ENCODE data around the gene GRM7.

Gene GRM7

DNA sequence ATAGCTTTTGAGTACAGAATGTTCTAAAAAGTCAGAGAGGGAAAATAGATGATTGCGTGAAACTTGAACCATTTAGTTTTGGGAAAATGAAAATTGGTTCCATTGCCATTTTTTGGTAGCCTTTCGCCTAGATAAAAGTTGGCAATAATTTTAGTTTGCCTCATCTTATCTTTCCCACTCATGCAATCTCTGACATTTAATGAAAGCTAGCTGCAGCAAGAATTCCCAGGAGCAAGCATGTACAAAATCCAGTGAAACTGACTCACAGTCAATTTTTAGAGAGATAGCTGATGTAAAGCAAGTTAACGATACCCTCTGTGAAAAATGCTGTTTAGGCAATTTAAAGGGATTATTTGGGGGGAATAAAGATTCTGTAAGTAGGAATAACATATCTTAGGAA lies 797.4 kb downstream of the GRM7 start:
- Histone ChIP-seq H3K27ac (ENCODE audit: low read length) (no peak overlapping the region), H3K27me3 (ENCODE audit: control insufficient read depth in 1 of 2, insufficient read depth in 2 of 2, low read length in 2 of 2) (no peaks in the 10 kb centered on the region), H3K4me3 (ENCODE audit: low read length in 2 of 2) (no peak overlapping the region), H3K9ac (ENCODE audit: low read length in 2 of 2) (no peak overlapping the region), H3K4me1 (ENCODE audit: control insufficient read depth, insufficient read depth, low read length) (no peaks in the 10 kb centered on the region), H3K36me3 (ENCODE audit: control insufficient read depth in 2 of 2, insufficient read depth in 2 of 2, low read length in 2 of 2) (no peaks in the 10 kb centered on the region), H3K9me3 (ENCODE audit: control insufficient read depth in 2 of 2, low read length in 2 of 2) (no peaks in the 10 kb centered on the region)

GRCh38 chr3:7659079-7659478 lies 798.2 kb downstream of the GRM7 start:
- no peak overlapping the region for H3K9ac ChIP-seq (ENCODE audit: low read length in 2 of 2)
- H3K27ac ChIP-seq (ENCODE audit: low read length), result no peak overlapping the region
- no peaks in the 10 kb centered on the region for H3K9me3 ChIP-seq (ENCODE audit: control insufficient read depth in 2 of 2, low read length in 2 of 2)
- no peaks in the 10 kb centered on the region for H3K4me1 ChIP-seq (ENCODE audit: control insufficient read depth, insufficient read depth, low read length)
- no peak overlapping the region for H3K4me3 ChIP-seq (ENCODE audit: low read length in 2 of 2)
- no peaks in the 10 kb centered on the region for H3K27me3 ChIP-seq (ENCODE audit: control insufficient read depth in 1 of 2, insufficient read depth in 2 of 2, low read length in 2 of 2)
- no peaks in the 10 kb centered on the region for H3K36me3 ChIP-seq (ENCODE audit: control insufficient read depth in 2 of 2, insufficient read depth in 2 of 2, low read length in 2 of 2)

GRCh38 chr3:7663771-7664170 lies 802.9 kb downstream of the GRM7 start:
- Histone ChIP-seq H3K36me3 (ENCODE audit: control insufficient read depth in 2 of 2, insufficient read depth in 2 of 2, low read length in 2 of 2) (no peaks in the 10 kb centered on the region), H3K9ac (ENCODE audit: low read length in 2 of 2) (no peak overlapping the region), H3K27ac (ENCODE audit: low read length) (no peak overlapping the region), H3K9me3 (ENCODE audit: control insufficient read depth in 2 of 2, low read length in 2 of 2) (no peaks in the 10 kb centered on the region), H3K4me3 (ENCODE audit: low read length in 2 of 2) (no peak overlapping the region), H3K4me1 (ENCODE audit: control insufficient read depth, insufficient read depth, low read length) (no peaks in the 10 kb centered on the region), H3K27me3 (ENCODE audit: control insufficient read depth in 1 of 2, insufficient read depth in 2 of 2, low read length in 2 of 2) (no peaks in the 10 kb centered on the region)

GRCh38 chr3:7667774-7668173 lies 806.9 kb downstream of the GRM7 start:
- no peaks in the 10 kb centered on the region for H3K9me3 ChIP-seq (ENCODE audit: control insufficient read depth in 2 of 2, low read length in 2 of 2)

GRCh38 chr3:7669641-7670040 lies 808.7 kb downstream of the GRM7 start:
- Histone ChIP-seq H3K4me3 (ENCODE audit: low read length in 2 of 2) (no peak overlapping the region), H3K36me3 (ENCODE audit: control insufficient read depth in 2 of 2, insufficient read depth in 2 of 2, low read length in 2 of 2) (no peaks in the 10 kb centered on the region), H3K9me3 (ENCODE audit: control insufficient read depth in 2 of 2, low read length in 2 of 2) (no peaks in the 10 kb centered on the region), H3K4me1 (ENCODE audit: control insufficient read depth, insufficient read depth, low read length) (no peaks in the 10 kb centered on the region), H3K27me3 (ENCODE audit: control insufficient read depth in 1 of 2, insufficient read depth in 2 of 2, low read length in 2 of 2) (no peaks in the 10 kb centered on the region), H3K9ac (ENCODE audit: low read length in 2 of 2) (no peak overlapping the region), H3K27ac (ENCODE audit: low read length) (no peak overlapping the region)

More at GRCh38 chr3:7667774-7668173, 806.9 kb downstream of the GRM7 start:
- Histone ChIP-seq H3K4me1 (ENCODE audit: control insufficient read depth, insufficient read depth, low read length) (no peaks in the 10 kb centered on the region), H3K36me3 (ENCODE audit: control insufficient read depth in 2 of 2, insufficient read depth in 2 of 2, low read length in 2 of 2) (no peaks in the 10 kb centered on the region), H3K4me3 (ENCODE audit: low read length in 2 of 2) (no peak overlapping the region), H3K9ac (ENCODE audit: low read length in 2 of 2) (no peak overlapping the region), H3K27me3 (ENCODE audit: control insufficient read depth in 1 of 2, insufficient read depth in 2 of 2, low read length in 2 of 2) (no peaks in the 10 kb centered on the region), H3K27ac (ENCODE audit: low read length) (no peak overlapping the region)

DNA sequence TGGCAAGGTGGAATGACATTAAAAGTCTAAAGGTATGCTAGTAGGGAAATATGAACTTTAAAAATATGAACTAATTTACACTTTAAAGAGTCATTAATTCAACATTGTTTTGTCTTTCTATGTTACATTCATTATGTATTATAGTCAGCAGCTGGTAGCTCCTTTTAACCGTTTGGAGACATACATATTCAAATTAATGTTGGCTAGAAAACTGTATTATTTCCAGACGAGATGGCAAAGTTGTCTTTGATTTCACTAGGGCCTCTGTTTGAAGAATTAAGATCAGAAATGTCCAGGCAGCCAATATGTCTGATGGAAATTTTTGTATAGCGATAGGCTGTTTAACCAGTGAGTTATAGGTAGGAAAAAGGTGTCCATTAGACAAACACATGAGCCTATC lies 817.6 kb downstream of the GRM7 start:
- no peaks in the 10 kb centered on the region for H3K36me3 ChIP-seq (ENCODE audit: control insufficient read depth in 2 of 2, insufficient read depth in 2 of 2, low read length in 2 of 2)
- no peak overlapping the region for H3K9ac ChIP-seq (ENCODE audit: low read length in 2 of 2)
- H3K9me3 ChIP-seq (ENCODE audit: control insufficient read depth in 2 of 2, low read length in 2 of 2), result no peaks in the 10 kb centered on the region
- no peaks in the 10 kb centered on the region for H3K4me1 ChIP-seq (ENCODE audit: control insufficient read depth, insufficient read depth, low read length)
- no peak overlapping the region for H3K27ac ChIP-seq (ENCODE audit: low read length)
- no peaks in the 10 kb centered on the region for H3K27me3 ChIP-seq (ENCODE audit: control insufficient read depth in 1 of 2, insufficient read depth in 2 of 2, low read length in 2 of 2)
- no peak overlapping the region for H3K4me3 ChIP-seq (ENCODE audit: low read length in 2 of 2)

GRCh38 chr3:7682822-7683229 lies 821.9 kb downstream of the GRM7 start:
- no peak overlapping the region for H3K9ac ChIP-seq (ENCODE audit: low read length in 2 of 2)
- H3K27ac ChIP-seq (ENCODE audit: low read length), result no peak overlapping the region
- no peaks in the 10 kb centered on the region for H3K27me3 ChIP-seq (ENCODE audit: control insufficient read depth in 1 of 2, insufficient read depth in 2 of 2, low read length in 2 of 2)
- no peaks in the 10 kb centered on the region for H3K4me1 ChIP-seq (ENCODE audit: control insufficient read depth, insufficient read depth, low read length)
- no peak overlapping the region for H3K4me3 ChIP-seq (ENCODE audit: low read length in 2 of 2)
- H3K36me3 ChIP-seq (ENCODE audit: control insufficient read depth in 2 of 2, insufficient read depth in 2 of 2, low read length in 2 of 2), result no peaks in the 10 kb centered on the region
- no peaks in the 10 kb centered on the region for H3K9me3 ChIP-seq (ENCODE audit: control insufficient read depth in 2 of 2, low read length in 2 of 2)

DNA sequence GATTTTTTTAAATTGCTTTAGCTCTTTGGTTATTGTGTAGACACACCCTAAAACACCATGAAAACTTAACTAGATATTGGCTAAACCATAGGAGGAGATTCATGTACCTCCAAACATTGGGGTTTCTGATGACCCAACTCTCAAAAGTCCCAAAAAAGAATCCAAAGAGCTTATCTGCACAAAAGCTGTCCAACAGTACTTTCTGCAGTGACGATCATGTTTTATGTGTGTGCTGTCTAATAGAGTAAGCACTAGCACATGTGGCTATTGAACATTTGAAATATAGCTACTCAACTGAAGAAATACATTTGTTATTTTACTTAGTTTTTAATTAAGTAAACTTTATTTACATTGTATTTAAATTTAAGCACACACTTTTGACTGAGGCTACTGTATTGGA lies 822.5 kb downstream of the GRM7 start:
- no peak overlapping the region for H3K27ac ChIP-seq (ENCODE audit: low read length)
- H3K4me3 ChIP-seq (ENCODE audit: low read length in 2 of 2), result no peak overlapping the region
- no peaks in the 10 kb centered on the region for H3K4me1 ChIP-seq (ENCODE audit: control insufficient read depth, insufficient read depth, low read length)
- no peak overlapping the region for H3K9ac ChIP-seq (ENCODE audit: low read length in 2 of 2)
- H3K36me3 ChIP-seq (ENCODE audit: control insufficient read depth in 2 of 2, insufficient read depth in 2 of 2, low read length in 2 of 2), result no peaks in the 10 kb centered on the region
- H3K27me3 ChIP-seq (ENCODE audit: control insufficient read depth in 1 of 2, insufficient read depth in 2 of 2, low read length in 2 of 2), result no peaks in the 10 kb centered on the region
- no peaks in the 10 kb centered on the region for H3K9me3 ChIP-seq (ENCODE audit: control insufficient read depth in 2 of 2, low read length in 2 of 2)

DNA sequence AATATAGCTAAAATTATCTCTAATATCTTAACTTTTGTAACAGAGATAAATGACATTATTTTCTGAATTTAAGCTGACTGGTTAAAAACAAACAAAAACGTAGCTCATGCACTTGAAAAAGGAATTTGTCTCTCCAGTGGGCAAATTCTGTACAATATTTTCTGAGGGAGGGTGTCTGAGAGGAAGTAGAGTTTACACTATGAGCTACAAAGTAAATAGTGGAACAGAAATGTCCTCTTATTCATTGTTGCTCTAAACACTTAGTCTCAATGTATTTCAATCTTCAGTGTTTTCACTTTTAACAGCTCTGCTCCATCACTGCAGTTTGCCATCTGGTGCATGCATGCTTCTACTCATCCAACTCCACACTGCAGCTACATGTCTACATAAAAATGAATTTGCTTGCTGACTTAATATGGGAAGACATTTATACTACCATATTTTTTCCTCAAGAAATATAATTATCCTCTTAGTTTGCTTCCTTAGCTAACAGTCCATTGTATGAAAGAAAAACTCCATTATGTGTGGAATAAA lies 823.3 kb downstream of the GRM7 start:
- no peak overlapping the region for H3K4me3 ChIP-seq (ENCODE audit: low read length in 2 of 2)
- no peaks in the 10 kb centered on the region for H3K27me3 ChIP-seq (ENCODE audit: control insufficient read depth in 1 of 2, insufficient read depth in 2 of 2, low read length in 2 of 2)
- no peaks in the 10 kb centered on the region for H3K9me3 ChIP-seq (ENCODE audit: control insufficient read depth in 2 of 2, low read length in 2 of 2)
- H3K27ac ChIP-seq (ENCODE audit: low read length), result no peak overlapping the region
- no peak overlapping the region for H3K9ac ChIP-seq (ENCODE audit: low read length in 2 of 2)
- no peaks in the 10 kb centered on the region for H3K36me3 ChIP-seq (ENCODE audit: control insufficient read depth in 2 of 2, insufficient read depth in 2 of 2, low read length in 2 of 2)
- no peaks in the 10 kb centered on the region for H3K4me1 ChIP-seq (ENCODE audit: control insufficient read depth, insufficient read depth, low read length)

DNA sequence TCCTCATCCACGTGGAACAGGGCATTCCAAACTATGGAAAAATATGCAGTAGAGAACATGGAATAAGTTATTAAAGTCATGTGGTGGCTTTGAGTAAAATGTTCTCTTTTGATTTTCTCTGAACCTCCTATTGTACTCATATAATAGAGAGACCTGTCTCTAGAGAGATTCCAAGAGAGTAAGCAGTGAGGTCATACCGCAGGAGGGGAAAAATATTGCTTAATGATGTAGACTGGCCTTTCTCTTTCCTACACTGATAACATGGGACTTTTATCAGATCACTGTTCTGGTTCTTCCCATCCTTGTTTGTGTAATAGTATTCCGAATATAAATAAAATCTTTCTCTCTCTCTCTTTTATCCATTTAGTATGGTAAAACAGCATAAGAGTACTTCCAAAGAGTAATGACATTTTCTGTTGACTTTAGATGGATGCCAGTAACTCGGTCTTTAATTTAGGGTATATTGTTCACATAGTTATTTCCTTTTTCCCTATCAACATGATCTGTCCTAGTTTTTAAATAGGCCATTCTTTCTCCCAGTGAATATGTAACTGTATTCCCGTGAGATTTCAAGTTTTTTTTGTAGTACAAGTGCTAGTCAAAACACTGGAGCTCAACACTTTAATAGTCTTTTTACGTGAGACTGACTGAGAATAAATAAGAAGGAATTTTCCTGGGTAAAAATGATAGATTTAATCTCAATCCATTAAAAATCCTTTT lies 826.7 kb downstream of the GRM7 start:
- no peaks in the 10 kb centered on the region for H3K9me3 ChIP-seq (ENCODE audit: control insufficient read depth in 2 of 2, low read length in 2 of 2)
- no peak overlapping the region for H3K9ac ChIP-seq (ENCODE audit: low read length in 2 of 2)
- H3K4me3 ChIP-seq (ENCODE audit: low read length in 2 of 2), result no peak overlapping the region
- H3K27me3 ChIP-seq (ENCODE audit: control insufficient read depth in 1 of 2, insufficient read depth in 2 of 2, low read length in 2 of 2), result no peaks in the 10 kb centered on the region
- no peaks in the 10 kb centered on the region for H3K4me1 ChIP-seq (ENCODE audit: control insufficient read depth, insufficient read depth, low read length)
- H3K27ac ChIP-seq (ENCODE audit: low read length), result no peak overlapping the region
- H3K36me3 ChIP-seq (ENCODE audit: control insufficient read depth in 2 of 2, insufficient read depth in 2 of 2, low read length in 2 of 2), result no peaks in the 10 kb centered on the region

GRCh38 chr3:7692866-7693265 lies 832.0 kb downstream of the GRM7 start:
- H3K27me3 ChIP-seq (ENCODE audit: control insufficient read depth in 1 of 2, insufficient read depth in 2 of 2, low read length in 2 of 2), result no peaks in the 10 kb centered on the region
- H3K4me3 ChIP-seq (ENCODE audit: low read length in 2 of 2), result no peak overlapping the region
- no peaks in the 10 kb centered on the region for H3K9me3 ChIP-seq (ENCODE audit: control insufficient read depth in 2 of 2, low read length in 2 of 2)
- H3K36me3 ChIP-seq (ENCODE audit: control insufficient read depth in 2 of 2, insufficient read depth in 2 of 2, low read length in 2 of 2), result no peaks in the 10 kb centered on the region
- no peak overlapping the region for H3K27ac ChIP-seq (ENCODE audit: low read length)
- H3K4me1 ChIP-seq (ENCODE audit: control insufficient read depth, insufficient read depth, low read length), result no peaks in the 10 kb centered on the region
- H3K9ac ChIP-seq (ENCODE audit: low read length in 2 of 2), result no peak overlapping the region
